ENCODE measurements around the gene ADORA2B. TPM values are rescaled to one million over a fixed set of nuclear protein-coding genes. Genes with fewer than 3 reads are reported as not detected.

ADORA2B gene
- total RNA-seq, 4 donors from 2014 or later = 0.40 to 2.0 (median 1.2) TPM; not detected in 1

DNA sequence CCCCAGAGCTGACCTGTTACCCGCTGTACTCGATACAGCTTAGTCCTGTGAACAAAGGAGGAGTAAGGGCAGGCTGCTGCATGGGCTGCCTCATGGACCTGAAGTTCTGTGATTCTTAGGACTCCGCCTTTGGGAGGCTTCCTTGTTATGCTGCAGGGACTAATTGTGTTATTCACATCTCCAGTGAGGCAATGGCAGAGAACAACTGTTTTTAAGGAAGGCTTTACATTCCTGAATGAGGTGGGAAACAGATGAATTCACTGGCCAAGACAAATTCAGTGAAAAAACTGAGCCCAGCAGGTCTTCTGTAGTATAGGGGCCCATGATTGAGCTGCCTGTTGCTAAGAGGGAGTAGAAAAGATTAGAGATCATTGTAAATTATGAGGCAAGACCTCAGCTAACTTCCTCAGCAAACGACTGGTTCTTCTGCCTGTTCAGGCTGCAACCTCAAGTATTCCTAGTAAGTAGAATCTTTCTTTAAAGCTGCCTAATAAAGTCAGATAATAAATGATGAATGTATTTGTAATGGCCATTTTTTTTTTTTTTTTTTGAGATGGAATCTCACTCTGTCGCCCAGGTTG is 26.3 kb downstream of the ADORA2B start:
- H3K27me3 ChIP-seq = no peaks in the 10 kb centered on the region
- peaks cover 0 to 9% of the 10 kb centered on the region in 2 donors for H3K36me3 ChIP-seq
- 68 to 81% methylated on average over 4 of the region's 5 CpGs for WGBS, 2 donors (ENCODE audit: low coverage in 1 of 2)
- no peak for TF ChIP-seq CTCF (IDR thresholded peaks at IDR 0.05)
- no peak for TF ChIP-seq POLR2A (IDR thresholded peaks at IDR 0.05)
- TF ChIP-seq EP300 (IDR thresholded peaks at IDR 0.05) = no peak
- no peak for TF ChIP-seq POLR2AphosphoS5 (IDR thresholded peaks at IDR 0.05)
- H3K27ac ChIP-seq = no peak overlapping the region
- no peak overlapping the region for H3K4me3 ChIP-seq
- H3K9me3 ChIP-seq = no peaks in the 10 kb centered on the region
- H3K4me1 ChIP-seq = peaks cover 0 to 8% (median 0%) of the 10 kb centered on the region in 3 donors
- ATAC-seq = no peak

GRCh38 chr17:15971882-15972281 is 27.0 kb downstream of the ADORA2B start:
- Histone ChIP-seq H3K9me3 (no peaks in the 10 kb centered on the region), H3K36me3 (peaks cover 0 to 16% of the 10 kb centered on the region in 2 donors), H3K4me1 (peaks cover 0 to under 1% (median 0%) of the 10 kb centered on the region in 3 donors), H3K27me3 (no peaks in the 10 kb centered on the region), H3K4me3 (no peak overlapping the region), H3K27ac (no peak overlapping the region)
- WGBS, 2 donors (ENCODE audit: low coverage in 1 of 2) = 87 to 97% methylated on average over 3 of the region's 5 CpGs
- ATAC-seq = no peak
- no peak for TF ChIP-seq EP300 (IDR thresholded peaks at IDR 0.05)
- TF ChIP-seq POLR2A (IDR thresholded peaks at IDR 0.05) = no peak
- TF ChIP-seq CTCF (IDR thresholded peaks at IDR 0.05) = no peak
- no peak for TF ChIP-seq POLR2AphosphoS5 (IDR thresholded peaks at IDR 0.05)

DNA sequence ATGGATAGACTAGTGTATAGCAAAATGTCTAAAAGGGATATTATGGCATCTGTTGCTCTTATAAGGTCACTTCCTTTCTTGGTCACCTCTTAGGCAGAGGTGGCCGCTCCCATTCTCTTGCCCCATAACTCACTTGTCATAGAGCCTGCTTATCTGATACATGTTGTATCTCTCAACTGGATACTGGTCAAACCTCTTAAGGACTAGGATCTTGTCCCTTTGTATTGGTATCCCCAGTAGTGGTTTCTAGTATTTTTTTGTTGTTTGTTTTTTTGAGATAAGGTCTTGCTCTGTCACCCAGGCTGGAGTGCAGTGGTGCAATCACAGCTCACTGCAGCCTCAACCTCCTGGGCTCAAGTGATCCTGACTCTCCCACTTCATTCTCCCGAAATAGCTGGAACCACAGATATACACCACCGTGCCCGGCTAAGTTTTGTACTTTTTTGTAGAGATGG is 27.6 kb downstream of the ADORA2B start:
- TF ChIP-seq POLR2AphosphoS5 (IDR thresholded peaks at IDR 0.05) = no peak
- TF ChIP-seq POLR2A (IDR thresholded peaks at IDR 0.05) = no peak
- TF ChIP-seq CTCF (IDR thresholded peaks at IDR 0.05) = no peak
- TF ChIP-seq EP300 (IDR thresholded peaks at IDR 0.05) = no peak
- WGBS, 2 donors (ENCODE audit: low coverage in 1 of 2) = 95% methylated on average over 4 of the region's 4 CpGs; no CpG with 5 or more reads in 1 of the 2 donors
- Histone ChIP-seq H3K9me3 (no peaks in the 10 kb centered on the region), H3K27ac (no peak overlapping the region), H3K4me1 (no peaks in the 10 kb centered on the region), H3K27me3 (no peaks in the 10 kb centered on the region), H3K4me3 (no peak overlapping the region), H3K36me3 (peaks cover 0 to 23% of the 10 kb centered on the region in 2 donors)
- no peak for ATAC-seq

DNA sequence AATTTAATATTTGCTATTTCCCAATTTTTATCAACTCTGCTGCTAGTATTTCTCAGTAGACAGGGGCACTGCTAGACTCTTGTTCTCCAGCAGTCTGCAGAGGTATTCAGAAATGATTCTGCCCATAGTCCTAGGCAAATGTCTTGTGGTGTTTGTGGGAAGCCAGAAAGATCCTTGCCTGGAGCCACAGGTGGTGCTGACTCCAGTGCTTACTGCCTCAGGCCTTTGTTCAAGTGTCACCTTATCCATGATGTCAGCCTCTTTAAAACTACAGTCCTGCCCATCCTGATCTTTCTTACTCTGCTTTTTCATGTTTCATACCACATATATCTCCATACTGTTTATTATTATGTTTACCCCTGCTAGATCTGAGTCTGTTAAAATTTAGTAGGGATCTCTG is 28.1 kb downstream of the ADORA2B start:
- no peaks in the 10 kb centered on the region for H3K4me1 ChIP-seq
- no peaks in the 10 kb centered on the region for H3K27me3 ChIP-seq
- peaks cover 0 to 28% of the 10 kb centered on the region in 2 donors for H3K36me3 ChIP-seq
- no peak for ATAC-seq
- no peaks in the 10 kb centered on the region for H3K9me3 ChIP-seq
- TF ChIP-seq EP300 (IDR thresholded peaks at IDR 0.05) (no peak), POLR2AphosphoS5 (IDR thresholded peaks at IDR 0.05) (no peak), POLR2A (IDR thresholded peaks at IDR 0.05) (no peak), CTCF (IDR thresholded peaks at IDR 0.05) (no peak)
- H3K27ac ChIP-seq = no peak overlapping the region
- H3K4me3 ChIP-seq = no peak overlapping the region

DNA sequence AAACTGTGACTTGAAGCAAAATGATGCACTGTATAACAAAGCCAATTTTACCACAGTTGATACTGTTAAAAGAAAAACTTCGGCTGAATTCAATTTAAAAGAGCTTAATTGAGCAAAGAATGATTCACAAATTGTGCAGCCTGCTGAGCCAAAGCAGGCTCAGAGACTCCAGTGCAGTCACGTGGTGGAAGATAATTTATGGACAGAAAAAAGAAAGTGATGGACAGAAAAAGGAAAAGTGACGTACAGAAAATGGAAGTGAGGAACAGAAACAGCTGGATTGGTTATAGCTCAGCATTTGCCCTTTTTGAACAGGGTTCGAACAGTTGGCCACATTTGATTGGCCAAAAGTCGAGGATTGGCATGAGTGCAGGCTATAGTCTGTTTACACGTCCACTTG is 28.9 kb downstream of the ADORA2B start:
- H3K27ac ChIP-seq = no peak overlapping the region
- H3K36me3 ChIP-seq = peaks cover 0 to 35% of the 10 kb centered on the region in 2 donors
- H3K4me3 ChIP-seq = no peak overlapping the region
- H3K4me1 ChIP-seq = no peaks in the 10 kb centered on the region
- no peaks in the 10 kb centered on the region for H3K27me3 ChIP-seq
- ATAC-seq = no peak
- no peak for TF ChIP-seq POLR2AphosphoS5 (IDR thresholded peaks at IDR 0.05)
- TF ChIP-seq EP300 (IDR thresholded peaks at IDR 0.05) = no peak
- TF ChIP-seq CTCF (IDR thresholded peaks at IDR 0.05) = no peak
- no peak for TF ChIP-seq POLR2A (IDR thresholded peaks at IDR 0.05)
- 78 to 92% methylated on average over 6 of the region's 6 CpGs for WGBS, 2 donors (ENCODE audit: low coverage in 1 of 2)
- no peaks in the 10 kb centered on the region for H3K9me3 ChIP-seq
